OCI-LY7 (cell line): ENCODE measurements around the gene ERI3. TPM values are rescaled to one million over a fixed set of nuclear protein-coding genes. Genes with fewer than 3 reads are reported as not detected.

Experiments
- BruUV-seq: library from RNA; stranded (reverse); fragments of 400-500 nt; replicated peaks from 2 replicates; lab custom pipeline; 2021; lab: Mats Ljungman, UMichigan
- CTCF ChIA-PET: fragments of 300-600 bp; sonication (Branson Sonifier 250); formaldehyde crosslinking; loops from one replicate; lab custom pipeline; 2022; ENCODE audit warnings: antibody characterized with exemption; ENCODE audit not compliant: unreplicated experiment; lab: Charles Lee
- POLR2A ChIA-PET: fragments of 300-600 bp; sonication (Branson Sonifier 250); formaldehyde crosslinking; loops from one replicate; lab custom pipeline; 2022; ENCODE audit warnings: antibody characterized with exemption; lab: Charles Lee
- DNase-seq: peaks from one replicate; pipeline ENCODE4 v3.0.0-alpha.2; 2015; ENCODE audit warnings: low spot score
- H2AFZ ChIP-seq: fragments of 200-600 bp; sonication (generic), shearing (Covaris generic); 2 replicates; pipeline ENCODE4 v1.6.1; 2014; ENCODE audit warnings: mild to moderate bottlenecking, antibody characterized with exemption, low read length, moderate library complexity
- H3K27ac ChIP-seq: fragments of 200-600 bp; sonication (generic); 2 replicates; pipeline ENCODE4 v1.5.1; 2014; ENCODE audit warnings: mixed run types, low read depth, mild to moderate bottlenecking, moderate library complexity, low read length, inconsistent platforms; ENCODE audit not compliant: poor library complexity, severe bottlenecking
- H3K36me3 ChIP-seq: fragments of 200-600 bp; sonication (generic); 2 replicates; pipeline ENCODE4 v1.6.1; 2014; ENCODE audit warnings: mild to moderate bottlenecking, antibody characterized with exemption, low read length, moderate library complexity, mixed read lengths; ENCODE audit not compliant: insufficient read depth
- H3K4me1 ChIP-seq: fragments of 200-600 bp; sonication (generic); 2 replicates; pipeline ENCODE4 v1.5.1; 2014; ENCODE audit warnings: mild to moderate bottlenecking, low read length; ENCODE audit not compliant: insufficient read depth, poor library complexity, severe bottlenecking
- H3K4me2 ChIP-seq: fragments of 200-600 bp; sonication (generic); 2 replicates; pipeline ENCODE4 v1.6.1; 2014; ENCODE audit warnings: mild to moderate bottlenecking, low read length
- H3K4me3 ChIP-seq: fragments of 200-600 bp; sonication (generic); 2 replicates; pipeline ENCODE4 v1.5.1; 2014; ENCODE audit warnings: mild to moderate bottlenecking, low read depth, low read length; ENCODE audit not compliant: poor library complexity, severe bottlenecking
- H3K79me2 ChIP-seq: fragments of 200-600 bp; sonication (generic); 2 replicates; pipeline ENCODE4 v1.6.1; 2016; ENCODE audit warnings: low read depth, mild to moderate bottlenecking, low read length, moderate library complexity, mixed read lengths; ENCODE audit not compliant: insufficient read depth
- H3K9me2 ChIP-seq: fragments of 200-600 bp; sonication (generic); 2 replicates; pipeline ENCODE4 v1.6.1; 2016; ENCODE audit warnings: mild to moderate bottlenecking, low read length, mixed read lengths; ENCODE audit not compliant: insufficient read depth
- H3K9me3 ChIP-seq: fragments of 200-600 bp; sonication (generic); 2 replicates; pipeline ENCODE4 v1.6.1; 2014; ENCODE audit warnings: mild to moderate bottlenecking, mixed run types, low read length, mixed read lengths
- H4K20me1 ChIP-seq: fragments of 200-600 bp; sonication (generic); 2 replicates; pipeline ENCODE4 v1.6.1; 2014; ENCODE audit warnings: mild to moderate bottlenecking, antibody characterized with exemption, low read length, moderate library complexity, mixed read lengths; ENCODE audit not compliant: insufficient read depth
- CTCF ChIP-seq: fragments of 200-600 bp; sonication (generic); conservative IDR thresholded peaks from 2 replicates; pipeline ENCODE4 v1.5.1; 2014; ENCODE audit warnings: mild to moderate bottlenecking, antibody characterized with exemption, low read length, moderate library complexity, mixed read lengths
- EZH2phosphoT487 ChIP-seq: fragments of 200-600 bp; sonication (generic); IDR thresholded peaks from 2 replicates; pipeline ENCODE4 v1.6.1; 2018; ENCODE audit warnings: low read depth, borderline replicate concordance, mild to moderate bottlenecking, mixed run types, antibody characterized with exemption, low read length, moderate library complexity, mixed read lengths
- intact Hi-C: fragments of 100-400 bp; cut with micrococcal nuclease; formaldehyde crosslinking; loops from one replicate; pipeline ENCODE4 v1.10.0; 2022; ENCODE audit not compliant: unreplicated experiment
- total RNA-seq, 2 experiments: library from RNA; depleted of rRNA in 1 of 2; stranded (reverse); fragments of >200 nt in 1 of 2; shearing (Covaris generic) in 1 of 2; gene quantifications; 2 replicates each; pipeline ENCODE4 v1.2.3, GENCODE V29; 2014 to 2022

ERI3 gene
- total RNA-seq, 2 experiments from 2014 or later = 46.5 to 47.4 TPM

- 0 out of 2 replicates have a peak, but pooled peaks cover 4% of the 10 kb centered on the region for H3K36me3 ChIP-seq
- H4K20me1 ChIP-seq = peaks cover 4% of the 10 kb centered on the region; the same call in 1 of the 2 replicates
- ChIA-PET CTCF (no interaction called here), POLR2A (no interaction called here)
- no TSS peak for BruUV-seq
- H3K9me3 ChIP-seq = no peaks in the 10 kb centered on the region
- no peak for TF ChIP-seq CTCF
- no peak for TF ChIP-seq EZH2phosphoT487
- H3K79me2 ChIP-seq = no peaks in the 10 kb centered on the region
- no peaks in the 10 kb centered on the region for H3K9me2 ChIP-seq
- H3K4me2 ChIP-seq = no peak overlapping the region
- no peak overlapping the region for H3K4me3 ChIP-seq
- H3K27ac ChIP-seq = no peak overlapping the region
- no peak overlapping the region for H2AFZ ChIP-seq
- peaks cover 13% of the 10 kb centered on the region for H3K4me1 ChIP-seq
- no peak for DNase-seq
- intact Hi-C loops = no loop called here
These were observed 81.3 kb downstream of the ERI3 start for GRCh38 chr1:44273560-44274350.

GRCh38 chr1:44272992-44273391, 82.1 kb downstream of the ERI3 start:
- no peak overlapping the region for H3K4me3 ChIP-seq
- TF ChIP-seq EZH2phosphoT487 (no peak), CTCF (no peak)
- H3K9me2 ChIP-seq = no peaks in the 10 kb centered on the region
- intact Hi-C loops = no loop called here
- H3K36me3 ChIP-seq = 0 out of 2 replicates have a peak, but pooled peaks cover 4% of the 10 kb centered on the region
- H3K4me2 ChIP-seq = no peak overlapping the region
- DNase-seq = no peak
- no TSS peak for BruUV-seq
- no peaks in the 10 kb centered on the region for H3K79me2 ChIP-seq
- peaks cover 4% of the 10 kb centered on the region; the same call in 1 of the 2 replicates for H4K20me1 ChIP-seq
- ChIA-PET POLR2A (no interaction called here), CTCF (no interaction called here)
- no peaks in the 10 kb centered on the region for H3K9me3 ChIP-seq
- H3K4me1 ChIP-seq = peaks cover 13% of the 10 kb centered on the region
- no peak overlapping the region for H2AFZ ChIP-seq
- H3K27ac ChIP-seq = no peak overlapping the region

- H3K79me2 ChIP-seq = no peaks in the 10 kb centered on the region
- peaks cover 12% of the 10 kb centered on the region for H3K4me1 ChIP-seq
- H3K9me2 ChIP-seq = no peaks in the 10 kb centered on the region
- intact Hi-C loops = no loop called here
- DNase-seq = no peak
- H3K4me3 ChIP-seq = no peak overlapping the region
- TF ChIP-seq CTCF = no peak
- TF ChIP-seq EZH2phosphoT487 = no peak
- no peak overlapping the region for H2AFZ ChIP-seq
- BruUV-seq = no TSS peak
- no peak overlapping the region for H3K4me2 ChIP-seq
- H4K20me1 ChIP-seq = peaks cover 4% of the 10 kb centered on the region; the same call in 1 of the 2 replicates
- H3K9me3 ChIP-seq = no peaks in the 10 kb centered on the region
- ChIA-PET POLR2A (interaction anchor here (0.6 to 0.7 kb wide), 2 partner anchors 11 to 135 kb away, joined by 3 read pairs; no protein-coding TSS in a partner anchor), CTCF (no interaction called here)
- no peak overlapping the region for H3K27ac ChIP-seq
- H3K36me3 ChIP-seq = 0 out of 2 replicates have a peak, but pooled peaks cover 4% of the 10 kb centered on the region
These were observed 83.4 kb downstream of the ERI3 start for GRCh38 chr1:44271646-44272045.
